M059J (cell line): ENCODE measurements around the gene GNB2. TPM values are rescaled to one million over a fixed set of nuclear protein-coding genes. Genes with fewer than 3 reads are reported as not detected.
"Not testable (repeated sequence)": the region's sequence is repeated elsewhere in the genome, so short reads cannot be mapped to it uniquely, and the experiment has no call there.

Experiments used
- DNase-seq: peaks from one replicate; pipeline ENCODE4 v3.0.0-alpha.2; 2012; ENCODE audit warnings: low read depth
- total RNA-seq: library from RNA; depleted of rRNA; stranded (reverse); fragments of >200 nt; shearing (Covaris generic); gene quantifications from 2 replicates; pipeline ENCODE4 v1.2.3, GENCODE V29; 2014

GNB2 gene
- total RNA-seq, 1 experiment from 2014 or later: 151 TPM

DNA sequence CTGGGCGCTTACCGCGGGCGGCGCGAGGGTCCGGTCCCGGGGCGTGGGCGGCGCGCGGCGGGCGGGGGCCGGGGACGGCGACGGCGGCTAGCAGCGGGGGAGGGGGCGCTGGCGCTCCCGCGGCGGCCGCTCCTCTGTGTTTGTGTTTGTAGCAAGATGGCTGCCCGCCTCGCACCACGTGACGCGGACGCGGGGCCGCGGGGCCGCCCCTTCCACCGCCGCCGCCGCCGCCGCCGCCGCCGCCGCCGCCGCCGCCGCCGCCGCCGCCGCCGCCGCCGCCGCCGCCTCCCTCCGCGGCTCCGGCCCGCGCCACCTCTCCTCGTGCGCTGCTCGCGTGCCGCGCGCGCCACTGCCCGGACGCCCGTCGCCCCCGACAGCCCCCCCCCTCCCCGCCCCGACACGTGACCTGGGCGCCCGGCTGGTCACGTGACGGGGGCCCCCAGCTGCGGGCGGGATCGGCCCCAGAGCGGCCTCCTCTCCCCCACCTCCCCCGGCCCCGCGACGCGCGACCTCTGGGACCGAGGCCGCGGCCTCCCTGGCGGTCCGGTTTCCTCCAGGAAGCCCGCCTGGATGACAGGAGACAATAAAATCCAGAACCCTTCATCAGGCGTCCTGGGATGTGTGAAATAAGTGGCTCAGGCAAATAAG, 20.7 kb downstream of the GNB2 start, which contains the start of gene GIGYF1:
TSS of gene GIGYF1 (minus strand) at position 153 of the 648 bp plus-strand sequence. CDS start 6,012 bp downstream, outside the sequence.
- DNase-seq: peak; percentile 51

GRCh38 chr7:100696123-100696521, 22.6 kb downstream of the GNB2 start:
- DNase-seq: no peak

DNA sequence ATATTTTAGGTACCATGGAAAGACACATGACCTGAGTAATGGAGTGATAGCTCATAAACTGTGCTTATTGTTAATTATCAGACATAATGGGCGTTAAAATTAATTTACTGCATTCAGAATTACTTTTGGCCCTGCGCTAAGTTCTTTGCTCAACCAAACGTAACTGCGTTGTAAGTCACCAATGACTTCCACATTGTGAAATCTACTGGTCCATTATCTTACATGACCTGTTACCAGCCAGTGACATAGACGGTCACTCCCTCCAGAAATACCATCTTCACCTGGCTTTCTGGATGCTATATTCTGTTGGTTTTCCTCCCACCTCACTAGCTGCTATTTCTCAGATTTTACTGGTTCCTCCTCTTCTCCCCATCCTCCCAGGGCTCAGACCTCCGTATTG, 25.5 kb downstream of the GNB2 start:
- no peak for DNase-seq

DNA sequence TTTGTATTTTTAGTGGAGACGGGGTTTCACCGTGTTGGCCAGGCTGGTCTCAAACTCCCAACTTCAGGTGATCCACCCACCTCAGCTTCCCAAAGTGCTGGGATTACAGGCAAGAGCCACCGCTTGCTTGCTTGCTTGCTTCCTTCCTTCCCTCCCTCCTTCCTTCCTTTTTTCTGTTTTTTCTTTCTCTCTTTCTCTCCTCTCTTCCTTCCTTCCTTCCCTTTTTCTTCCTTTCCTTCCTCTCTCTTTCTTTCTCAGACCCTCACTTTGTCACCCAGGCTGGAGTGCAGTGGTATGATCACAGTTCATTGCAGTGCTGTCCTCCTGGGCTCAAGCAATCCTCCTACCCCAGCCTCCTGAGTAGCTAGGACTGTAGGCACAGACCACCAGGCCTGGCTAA, 27.5 kb downstream of the GNB2 start:
- DNase-seq: not testable (repeated sequence)

- DNase-seq: peak; percentile 67
Measured at GRCh38 chr7:100705320-100705752, 31.8 kb downstream of the GNB2 start.

- peak; percentile 97 for DNase-seq
Measured at GRCh38 chr7:100705753-100706671, 32.5 kb downstream of the GNB2 start, which contains the start of gene POP7. TSS of gene POP7 (plus strand) at chr7:100706121. CDS start at chr7:100706831, 710 bp downstream.

DNA sequence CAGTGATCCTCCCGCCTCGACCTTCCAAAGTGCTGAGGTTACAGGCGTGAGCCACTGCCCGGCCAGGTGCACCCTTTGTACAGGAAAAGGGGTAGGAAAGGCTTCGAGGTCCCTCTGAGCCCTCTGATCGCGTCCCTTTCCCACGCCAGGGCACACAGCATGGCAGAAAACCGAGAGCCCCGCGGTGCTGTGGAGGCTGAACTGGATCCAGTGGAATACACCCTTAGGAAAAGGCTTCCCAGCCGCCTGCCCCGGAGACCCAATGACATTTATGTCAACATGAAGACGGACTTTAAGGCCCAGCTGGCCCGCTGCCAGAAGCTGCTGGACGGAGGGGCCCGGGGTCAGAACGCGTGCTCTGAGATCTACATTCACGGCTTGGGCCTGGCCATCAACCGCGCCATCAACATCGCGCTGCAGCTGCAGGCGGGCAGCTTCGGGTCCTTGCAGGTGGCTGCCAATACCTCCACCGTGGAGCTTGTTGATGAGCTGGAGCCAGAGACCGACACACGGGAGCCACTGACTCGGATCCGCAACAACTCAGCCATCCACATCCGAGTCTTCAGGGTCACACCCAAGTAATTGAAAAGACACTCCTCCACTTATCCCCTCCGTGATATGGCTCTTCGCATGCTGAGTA, 33.3 kb downstream of the GNB2 start:
- no peak for DNase-seq

DNA sequence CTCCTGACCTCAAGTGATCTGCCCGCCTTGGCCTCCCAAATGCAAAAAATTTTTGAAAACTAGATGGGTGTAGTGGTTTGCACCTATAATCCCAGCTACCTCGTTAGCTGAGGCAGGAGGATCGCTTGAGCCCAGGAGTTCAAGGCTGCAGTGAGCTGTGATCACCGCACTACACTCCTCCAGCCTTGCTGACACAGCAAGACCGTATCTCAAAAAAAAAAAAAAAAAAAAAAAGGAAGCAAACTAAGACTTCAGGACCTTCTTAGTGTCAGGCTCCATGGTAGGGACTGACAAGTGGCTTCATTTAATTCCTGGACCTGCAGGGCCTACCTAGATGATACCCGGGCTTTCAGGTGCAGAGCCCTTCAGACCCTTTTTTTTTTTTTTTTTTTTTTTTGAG, 34.9 kb downstream of the GNB2 start:
- no peak for DNase-seq

GRCh38 chr7:100710452-100710851, 36.9 kb downstream of the GNB2 start:
- DNase-seq: no peak

DNA sequence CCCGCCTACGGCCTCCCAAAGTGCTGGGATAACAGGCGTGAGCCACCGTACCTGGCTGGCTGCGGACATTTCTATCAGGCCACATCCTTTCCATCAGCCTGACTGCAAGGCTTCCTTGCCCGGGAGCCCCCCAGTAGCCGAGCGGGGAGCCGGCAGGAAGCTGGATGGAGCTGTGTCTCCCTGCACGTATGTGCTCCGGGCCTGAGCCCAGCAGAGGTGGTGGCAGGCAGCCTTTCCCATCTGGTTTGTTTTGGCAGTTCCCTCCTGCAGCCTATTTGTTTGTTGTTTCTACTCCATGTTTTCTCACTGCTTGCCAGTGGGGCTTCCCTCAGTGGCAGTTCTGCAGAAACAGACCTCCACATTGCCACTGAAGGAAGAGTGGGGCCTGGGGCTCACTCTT, 37.8 kb downstream of the GNB2 start:
- no peak for DNase-seq

DNA sequence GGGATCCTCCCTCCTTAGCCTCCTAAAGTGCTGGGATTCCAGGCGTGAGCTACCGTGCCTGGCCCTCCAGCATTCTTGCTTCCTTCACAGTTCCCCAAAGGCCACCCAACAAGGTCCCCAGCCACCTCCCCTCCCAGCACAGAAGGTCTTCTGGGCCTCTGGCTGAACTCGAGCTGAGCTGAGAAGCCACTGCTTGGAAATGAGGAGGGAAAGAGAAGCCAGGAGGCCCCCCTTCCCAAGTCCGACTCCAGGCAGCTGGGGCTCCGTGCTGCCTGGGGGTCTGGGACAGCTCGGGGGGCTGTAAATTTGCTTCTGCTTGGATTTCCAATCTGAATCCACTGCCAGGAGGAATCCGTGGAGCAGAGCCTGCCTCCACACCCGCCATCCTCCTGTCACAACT, 41.2 kb downstream of the GNB2 start:
- no peak for DNase-seq

GRCh38 chr7:100717073-100717472, 43.5 kb downstream of the GNB2 start:
- DNase-seq: not testable (repeated sequence)

GRCh38 chr7:100719523-100720278, 46.2 kb downstream of the GNB2 start:
- DNase-seq: peak; percentile 50

- DNase-seq: no peak
Measured at GRCh38 chr7:100720279-100720670, 46.7 kb downstream of the GNB2 start, which contains the start of gene EPO. TSS of gene EPO (plus strand) at chr7:100720468. CDS start at chr7:100720981, 513 bp downstream.

DNA sequence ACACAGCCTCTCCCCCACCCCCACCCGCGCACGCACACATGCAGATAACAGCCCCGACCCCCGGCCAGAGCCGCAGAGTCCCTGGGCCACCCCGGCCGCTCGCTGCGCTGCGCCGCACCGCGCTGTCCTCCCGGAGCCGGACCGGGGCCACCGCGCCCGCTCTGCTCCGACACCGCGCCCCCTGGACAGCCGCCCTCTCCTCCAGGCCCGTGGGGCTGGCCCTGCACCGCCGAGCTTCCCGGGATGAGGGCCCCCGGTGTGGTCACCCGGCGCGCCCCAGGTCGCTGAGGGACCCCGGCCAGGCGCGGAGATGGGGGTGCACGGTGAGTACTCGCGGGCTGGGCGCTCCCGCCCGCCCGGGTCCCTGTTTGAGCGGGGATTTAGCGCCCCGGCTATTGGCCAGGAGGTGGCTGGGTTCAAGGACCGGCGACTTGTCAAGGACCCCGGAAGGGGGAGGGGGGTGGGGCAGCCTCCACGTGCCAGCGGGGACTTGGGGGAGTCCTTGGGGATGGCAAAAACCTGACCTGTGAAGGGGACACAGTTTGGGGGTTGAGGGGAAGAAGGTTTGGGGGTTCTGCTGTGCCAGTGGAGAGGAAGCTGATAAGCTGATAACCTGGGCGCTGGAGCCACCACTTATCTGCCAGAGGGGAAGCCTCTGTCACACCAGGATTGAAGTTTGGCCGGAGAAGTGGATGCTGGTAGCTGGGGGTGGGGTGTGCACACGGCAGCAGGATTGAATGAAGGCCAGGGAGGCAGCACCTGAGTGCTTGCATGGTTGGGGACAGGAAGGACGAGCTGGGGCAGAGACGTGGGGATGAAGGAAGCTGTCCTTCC, 47.3 kb downstream of the GNB2 start:
- no peak for DNase-seq

- DNase-seq: no peak
Measured at GRCh38 chr7:100721505-100721812, 47.9 kb downstream of the GNB2 start.

- no peak for DNase-seq
Measured at GRCh38 chr7:100722480-100723212, 49.1 kb downstream of the GNB2 start.

DNA sequence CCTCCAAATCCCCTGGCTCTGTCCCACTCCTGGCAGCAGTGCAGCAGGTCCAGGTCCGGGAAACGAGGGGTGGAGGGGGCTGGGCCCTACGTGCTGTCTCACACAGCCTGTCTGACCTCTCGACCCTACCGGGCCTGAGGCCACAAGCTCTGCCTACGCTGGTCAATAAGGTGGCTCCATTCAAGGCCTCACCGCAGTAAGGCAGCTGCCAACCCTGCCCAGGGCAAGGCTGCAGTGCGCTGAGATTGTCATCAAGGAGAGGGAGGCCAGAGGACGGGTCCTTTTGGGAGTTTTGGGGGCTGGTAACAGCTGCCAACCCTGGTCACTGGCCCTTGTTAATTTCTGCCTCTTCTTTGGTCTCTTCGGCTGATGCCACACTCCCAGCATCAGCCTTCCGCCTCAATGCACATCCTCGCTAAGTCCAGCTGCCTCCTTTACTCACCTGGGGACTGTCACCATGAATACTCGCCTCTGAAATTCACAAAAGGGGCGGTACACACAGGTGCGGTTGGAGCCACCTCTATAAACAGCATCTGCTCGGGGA, 50.3 kb downstream of the GNB2 start:
- no peak for DNase-seq

- DNase-seq: not testable (repeated sequence)
Measured at GRCh38 chr7:100724364-100724763, 50.8 kb downstream of the GNB2 start.
